Neutrophil (primary cell): ENCODE data around the gene COL1A1.

Source experiments
- H3K27ac ChIP-seq: fragments of 200-600 bp; sonication (generic); 2 replicates; pipeline ENCODE4 v1.5.1; 2016; ENCODE audit warnings: mild to moderate bottlenecking, moderate library complexity
- H3K27me3 ChIP-seq: fragments of 200-600 bp; sonication (generic); 2 replicates; pipeline ENCODE4 v1.6.0; 2016; ENCODE audit warnings: mild to moderate bottlenecking
- H3K36me3 ChIP-seq: fragments of 200-600 bp; sonication (generic); 2 replicates; pipeline ENCODE4 v1.5.1; 2017
- H3K4me1 ChIP-seq, 2 experiments: fragments of 200-600 bp in 1 of 2; sonication (generic) in 1 of 2; 1 replicate in 1 of 2; 2 replicates in 1 of 2; pipeline versions ENCODE4 v1.5.1 to v1.6.1; 2013 to 2016; ENCODE audit warnings: low read depth in 1 of 2, low read length in 1 of 2, mild to moderate bottlenecking in 1 of 2, moderate library complexity in 1 of 2; ENCODE audit not compliant: control insufficient read depth in 1 of 2, insufficient read depth in 1 of 2
- H3K4me3 ChIP-seq, 2 experiments: fragments of 200-600 bp in 1 of 2; sonication (generic) in 1 of 2; 1 replicate in 1 of 2; 2 replicates in 1 of 2; pipeline ENCODE4 v1.5.1; 2013 to 2016; ENCODE audit warnings: low read depth in 1 of 2, low read length in 1 of 2, mild to moderate bottlenecking in 1 of 2, moderate library complexity in 1 of 2
- H3K9me3 ChIP-seq: fragments of 200-600 bp; sonication (generic); 2 replicates; pipeline ENCODE4 v1.5.1; 2016
- CTCF ChIP-seq: fragments of 200-600 bp; sonication (generic); IDR thresholded peaks from 2 replicates; pipeline ENCODE4 v1.5.1; 2016; ENCODE audit warnings: antibody characterized with exemption

COL1A1 gene

DNA sequence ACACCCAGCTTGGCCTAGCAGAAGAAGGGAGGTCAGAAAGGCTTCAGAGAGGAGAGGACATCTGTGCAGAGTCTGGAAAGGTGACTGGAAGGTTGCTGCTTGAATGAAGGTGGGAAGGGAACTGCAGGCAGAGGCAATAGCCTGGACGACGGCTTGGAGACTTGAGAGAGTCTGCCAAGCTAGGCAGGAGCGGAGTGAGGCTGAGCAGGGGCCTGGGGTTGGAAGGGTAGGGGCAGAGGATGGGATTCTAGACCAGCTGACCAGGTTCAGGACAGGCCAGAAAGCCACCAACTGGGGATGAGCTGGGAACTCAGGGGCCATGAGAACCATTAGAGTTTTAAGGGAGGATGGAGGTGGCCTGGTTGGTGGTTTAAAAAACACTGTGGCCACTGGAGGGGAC lies 36.0 kb downstream of the COL1A1 start:
- peaks cover 20 to 22% of the 10 kb centered on the region in 2 experiments for H3K4me1 ChIP-seq
- H3K36me3 ChIP-seq: no peaks in the 10 kb centered on the region

DNA sequence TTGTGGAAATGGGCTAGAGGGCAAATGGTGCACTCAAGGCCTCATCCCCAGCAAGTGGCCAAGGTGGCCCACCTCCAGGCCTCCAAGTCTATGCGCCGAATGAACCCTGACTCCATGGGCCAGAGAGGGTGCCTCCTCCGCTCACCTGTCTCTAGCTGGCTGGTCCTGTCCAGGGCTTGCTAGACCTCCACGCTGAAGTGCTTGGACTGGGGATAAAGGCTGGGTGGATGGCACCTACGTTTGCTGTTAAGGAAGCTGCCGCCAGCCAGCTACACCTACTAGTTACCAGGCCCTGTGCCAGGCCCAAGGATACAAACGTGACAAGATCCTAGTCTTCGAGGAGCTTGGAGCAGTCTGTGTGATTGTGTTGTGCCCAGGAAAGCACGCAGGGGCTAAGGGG lies 36.4 kb downstream of the COL1A1 start:
- Histone ChIP-seq H3K4me3 (no peak overlapping the region), H3K27ac (no peak overlapping the region), H3K4me1 (peaks cover 20 to 22% of the 10 kb centered on the region in 2 experiments), H3K27me3 (peaks cover 15% of the 10 kb centered on the region), H3K9me3 (no peaks in the 10 kb centered on the region), H3K36me3 (no peaks in the 10 kb centered on the region)
- TF ChIP-seq CTCF: no peak

More for the DNA sequence above, 36.0 kb downstream of the COL1A1 start:
- H3K9me3 ChIP-seq: no peaks in the 10 kb centered on the region
- H3K27ac ChIP-seq: no peak overlapping the region
- no peak for TF ChIP-seq CTCF
- peaks cover 14% of the 10 kb centered on the region for H3K27me3 ChIP-seq
- H3K4me3 ChIP-seq: no peak overlapping the region

GRCh38 chr17:50164697-50164988 lies 36.8 kb downstream of the COL1A1 start:
- no peak overlapping the region for H3K4me3 ChIP-seq
- peaks cover 15% of the 10 kb centered on the region for H3K27me3 ChIP-seq
- peaks cover 20 to 22% of the 10 kb centered on the region in 2 experiments for H3K4me1 ChIP-seq
- no peak for TF ChIP-seq CTCF
- no peak overlapping the region for H3K27ac ChIP-seq
- no peaks in the 10 kb centered on the region for H3K9me3 ChIP-seq
- H3K36me3 ChIP-seq: no peaks in the 10 kb centered on the region

DNA sequence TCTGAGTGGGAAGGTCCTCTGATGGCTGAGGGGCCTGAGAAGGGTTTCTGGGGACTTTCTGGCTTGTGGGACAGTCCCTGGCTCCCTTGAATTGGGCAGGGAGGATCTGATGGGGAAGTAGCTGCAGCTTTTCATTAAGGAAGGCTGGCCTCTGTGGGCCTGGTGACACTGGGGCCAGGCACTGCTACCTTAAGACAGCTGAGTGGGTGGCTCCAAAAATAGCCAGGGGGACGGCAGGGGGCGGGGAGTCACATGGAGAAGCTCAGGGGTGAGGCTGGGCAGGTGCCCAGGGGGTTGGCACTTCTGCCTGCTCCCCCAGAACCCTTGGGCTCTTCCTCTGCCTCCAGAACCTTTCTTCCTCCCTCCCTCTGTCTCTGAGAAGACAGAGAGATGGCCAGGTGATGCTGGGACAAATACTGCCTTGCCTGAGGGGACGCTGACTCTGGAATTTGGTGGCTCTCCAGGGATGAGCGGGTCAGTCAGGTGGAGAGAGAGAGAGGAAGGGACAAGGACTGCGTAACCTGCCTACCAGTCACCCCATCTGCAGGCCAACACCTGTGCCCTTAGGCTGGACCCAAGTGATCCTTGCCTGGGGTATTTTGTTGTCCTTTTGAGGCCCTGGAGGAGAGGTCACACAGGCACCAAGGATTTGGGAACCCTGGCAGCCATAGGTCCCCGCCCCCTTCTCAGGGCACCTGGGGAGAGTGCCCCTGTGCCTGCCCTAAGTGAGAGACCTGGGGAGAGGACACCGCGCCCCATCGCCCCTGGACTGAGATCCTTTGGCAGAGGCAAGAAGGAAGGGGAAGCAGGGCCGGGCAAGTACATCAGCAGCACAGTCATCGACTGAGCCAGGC lies 37.4 kb downstream of the COL1A1 start:
- Histone ChIP-seq H3K27ac (no peak overlapping the region), H3K27me3 (peaks cover 15% of the 10 kb centered on the region), H3K4me3 (no peak overlapping the region), H3K9me3 (no peaks in the 10 kb centered on the region), H3K36me3 (no peaks in the 10 kb centered on the region), H3K4me1 (peaks cover 17 to 18% of the 10 kb centered on the region in 2 experiments)
- TF ChIP-seq CTCF: no peak

DNA sequence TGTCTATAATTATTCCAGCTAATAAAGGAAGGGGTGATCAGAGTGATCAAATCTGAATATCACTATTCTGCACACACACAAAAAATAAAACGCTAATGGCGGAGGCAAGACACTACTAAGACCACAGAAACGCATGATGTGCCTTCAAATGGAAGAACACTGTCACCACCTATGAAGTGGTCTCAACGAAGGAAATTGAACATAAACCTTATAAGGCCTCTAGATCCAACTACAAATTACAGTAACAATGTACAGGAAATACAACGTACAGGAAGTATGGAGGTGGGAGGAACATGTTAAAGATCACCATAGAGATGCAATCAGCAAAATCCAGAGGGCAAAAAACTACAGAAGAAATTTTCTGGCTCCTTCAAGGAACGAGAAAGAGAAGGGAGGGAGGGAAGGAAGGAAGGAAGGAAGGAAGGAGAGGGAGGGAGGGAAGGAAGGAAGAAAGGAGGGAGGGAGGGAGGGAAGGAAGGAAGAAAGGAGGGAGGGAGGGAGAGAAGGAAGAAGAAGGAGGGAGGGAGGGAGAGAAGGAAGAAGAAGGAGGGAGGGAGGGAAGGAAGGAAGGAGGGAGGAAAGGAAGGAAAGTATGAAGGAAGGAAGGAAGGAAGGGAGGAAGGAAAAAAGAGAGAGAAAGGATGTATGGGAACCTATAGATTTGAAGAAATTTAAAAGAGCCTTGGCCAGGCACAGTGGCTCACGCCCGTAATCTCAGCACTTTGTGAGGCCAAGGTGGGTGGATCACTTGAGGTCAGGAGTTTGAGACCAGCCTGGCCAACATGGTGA lies 38.8 kb downstream of the COL1A1 start:
- Histone ChIP-seq H3K27me3 (peaks cover 9% of the 10 kb centered on the region), H3K9me3 (no peaks in the 10 kb centered on the region), H3K27ac (no peak overlapping the region), H3K4me1 (peaks cover 13 to 14% of the 10 kb centered on the region in 2 experiments), H3K4me3 (no peak overlapping the region), H3K36me3 (no peaks in the 10 kb centered on the region)
- no peak for TF ChIP-seq CTCF
